ENCODE measurements around the gene ZNF506.

The ZNF506 gene

GRCh38 chr19:19749117-19749907, 72.2 kb downstream of the ZNF506 start:
- DNase-seq (ENCODE audit: low spot score) = peak; percentile 27
- TF ChIP-seq CTCF (IDR thresholded peaks at IDR 0.05; ENCODE audit: borderline replicate concordance, control extremely low read depth, extremely low read depth, insufficient read depth, missing control alignments) = no peak
- in situ Hi-C loops (cut with MboI; ENCODE audit: low sequenced_read_pairs, unreplicated experiment) = no loop called here

DNA sequence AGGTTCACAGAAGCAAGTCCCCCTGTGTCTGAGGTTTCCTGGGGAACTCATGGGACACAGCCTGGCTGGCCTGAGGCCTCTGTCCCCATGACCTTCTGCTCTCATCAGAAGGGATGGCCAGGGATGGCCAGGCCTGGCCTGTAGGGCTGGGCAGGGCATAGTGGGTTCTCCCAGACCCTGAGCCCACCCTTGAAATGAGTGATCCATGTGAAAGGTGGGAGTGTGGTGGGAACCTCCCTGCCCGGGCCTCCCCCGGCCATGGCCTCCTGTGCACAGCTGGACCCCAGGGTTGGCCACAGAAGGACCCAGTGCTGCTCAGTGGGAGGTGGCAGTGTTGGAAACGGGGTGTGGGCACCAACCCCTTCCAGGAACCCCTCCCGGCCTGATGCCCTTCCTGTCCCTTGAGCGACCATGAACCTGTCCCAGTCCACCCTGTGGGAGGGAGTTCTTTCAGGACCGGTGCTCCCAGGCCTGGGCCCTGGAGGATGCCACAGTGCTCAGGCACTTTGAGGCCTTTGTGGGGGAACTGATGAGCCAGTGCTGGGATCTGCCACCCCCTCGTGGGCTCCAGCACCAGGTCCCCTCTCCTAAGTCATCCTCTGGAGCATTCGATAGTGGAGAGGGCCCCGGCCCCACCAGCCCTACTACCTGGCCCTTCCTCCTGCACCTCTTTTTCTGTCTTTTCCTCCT, 73.2 kb downstream of the ZNF506 start:
- peak; percentile 19 for DNase-seq (ENCODE audit: low spot score)
- TF ChIP-seq CTCF (IDR thresholded peaks at IDR 0.05; ENCODE audit: borderline replicate concordance, control extremely low read depth, extremely low read depth, insufficient read depth, missing control alignments) = no peak
- in situ Hi-C loops (cut with MboI; ENCODE audit: low sequenced_read_pairs, unreplicated experiment) = no loop called here

- DNase-seq (ENCODE audit: low spot score) = peak; percentile 37
- no peak for TF ChIP-seq CTCF (IDR thresholded peaks at IDR 0.05; ENCODE audit: borderline replicate concordance, control extremely low read depth, extremely low read depth, insufficient read depth, missing control alignments)
- in situ Hi-C loops (cut with MboI; ENCODE audit: low sequenced_read_pairs, unreplicated experiment) = no loop called here
Observed at GRCh38 chr19:19747357-19748220, 74.0 kb downstream of the ZNF506 start.

DNA sequence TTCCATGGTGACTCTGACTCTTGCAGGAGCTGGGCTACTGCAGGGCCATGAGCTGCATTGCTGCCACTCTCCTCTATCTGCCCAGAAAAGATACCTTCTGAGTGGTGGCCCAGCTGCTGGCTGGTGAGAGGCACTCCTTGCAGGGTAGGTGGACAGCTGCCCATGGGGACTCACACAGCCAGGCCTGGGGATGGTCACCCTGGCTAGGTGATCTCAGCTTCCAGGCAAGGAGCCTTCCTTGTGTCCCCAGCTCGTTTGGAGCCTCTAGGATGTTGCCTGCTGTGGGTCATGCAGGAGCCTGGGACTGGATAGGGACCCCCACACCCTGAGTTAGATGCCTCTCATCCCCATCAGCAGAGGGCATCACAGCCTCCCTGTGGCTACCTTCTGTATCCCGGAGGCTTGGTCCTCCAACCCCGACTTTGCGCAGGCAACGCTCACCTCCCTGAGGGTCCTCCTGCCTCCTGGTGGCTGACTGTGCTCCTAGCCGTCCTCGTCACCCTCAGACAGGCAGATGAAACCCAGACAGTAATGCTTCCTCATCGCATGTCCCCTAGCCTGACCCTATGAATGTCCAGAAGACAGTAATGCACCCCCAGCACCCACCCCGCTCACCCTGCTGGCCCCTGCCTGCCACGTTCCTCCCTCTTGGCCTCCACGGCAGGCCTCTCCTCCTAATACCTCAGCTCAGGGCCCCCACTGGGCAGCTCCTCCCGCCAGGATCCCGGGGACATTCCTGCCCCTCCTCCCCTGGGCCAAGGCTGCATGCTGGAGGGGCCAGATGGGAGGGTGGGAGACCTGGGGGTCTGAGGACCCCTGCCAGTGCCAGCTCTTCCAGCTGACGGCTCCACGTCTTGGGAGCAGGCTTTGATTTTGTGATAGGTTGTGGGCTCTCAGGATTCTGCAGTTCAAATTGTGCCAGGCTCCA, 75.0 kb downstream of the ZNF506 start:
- peak; percentile 37 for DNase-seq (ENCODE audit: low spot score)
- TF ChIP-seq CTCF (IDR thresholded peaks at IDR 0.05; ENCODE audit: borderline replicate concordance, control extremely low read depth, extremely low read depth, insufficient read depth, missing control alignments) = no peak
- in situ Hi-C loops (cut with MboI; ENCODE audit: low sequenced_read_pairs, unreplicated experiment) = no loop called here

DNA sequence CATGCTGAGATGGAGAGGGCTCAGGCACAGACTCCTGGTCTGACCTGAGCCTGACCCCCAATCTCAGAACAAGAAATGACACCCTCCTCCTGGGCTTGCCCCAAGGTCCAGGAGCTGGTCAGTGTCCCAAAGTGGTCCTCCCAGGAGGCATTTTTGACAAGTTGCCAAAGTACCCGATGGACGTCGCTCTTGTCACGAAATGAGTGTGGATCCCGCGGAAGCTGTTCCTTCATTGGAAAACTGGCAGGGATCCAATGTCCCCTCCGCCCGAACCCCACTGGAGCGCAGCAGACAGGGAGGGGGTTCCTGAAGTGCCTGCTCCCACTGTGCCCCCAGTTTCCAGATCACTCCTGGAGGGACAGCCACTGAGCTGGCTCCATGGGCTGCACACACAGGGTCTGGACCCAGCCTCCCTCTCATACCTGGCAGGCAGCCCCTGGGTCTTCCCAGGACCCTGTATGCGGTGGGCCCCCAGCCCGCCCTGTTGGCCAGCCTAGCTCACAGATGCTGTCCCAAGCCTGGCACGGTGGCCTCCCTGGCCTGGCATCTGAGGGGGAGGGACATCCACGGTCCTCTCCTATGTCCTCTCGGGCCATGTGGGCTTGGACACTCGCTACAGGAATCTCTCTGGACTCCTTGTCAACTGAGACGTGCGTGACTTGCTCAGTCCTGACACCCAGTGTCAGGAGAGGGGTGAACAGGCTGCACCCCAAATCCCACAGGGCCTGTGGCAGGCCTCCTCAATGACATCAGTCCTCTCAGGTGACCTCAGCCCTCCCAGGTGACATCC, 75.9 kb downstream of the ZNF506 start:
- in situ Hi-C loops (cut with MboI; ENCODE audit: low sequenced_read_pairs, unreplicated experiment) = no loop called here
- peak; percentile 27 for DNase-seq (ENCODE audit: low spot score)
- TF ChIP-seq CTCF (IDR thresholded peaks at IDR 0.05; ENCODE audit: borderline replicate concordance, control extremely low read depth, extremely low read depth, insufficient read depth, missing control alignments) = no peak

Measured in GM13976 (cell line).